Activated naive CD4-positive, alpha-beta T cell treated with anti-CD3 and anti-CD28 coated beads for 36 hours (primary cell): ENCODE data around the gene TCF19. TPM values are rescaled to one million over a fixed set of nuclear protein-coding genes. Genes with fewer than 3 reads are reported as not detected.

Experiments used
- CTCF ChIA-PET: fragments of 350-600 bp; sonication (Branson Sonifier 250); formaldehyde crosslinking; loops from one replicate; lab custom pipeline; 2021; ENCODE audit warnings: antibody characterized with exemption; lab: Charles Lee
- DNase-seq: peaks from one replicate; pipeline ENCODE4 v3.0.0-alpha.2; 2020
- H3K27ac Mint-ChIP-seq: one replicate; pipeline ENCODE4 v1.8.0; 2021; ENCODE audit warnings: mild to moderate bottlenecking, mixed read lengths
- H3K27me3 Mint-ChIP-seq: one replicate; pipeline ENCODE4 v1.8.0; 2021; ENCODE audit warnings: low read depth, mixed read lengths
- H3K36me3 Mint-ChIP-seq: one replicate; pipeline ENCODE4 v1.8.0; 2021; ENCODE audit warnings: low read depth, mixed read lengths
- H3K4me1 Mint-ChIP-seq: one replicate; pipeline ENCODE4 v1.8.0; 2021; ENCODE audit warnings: low read depth, mixed read lengths
- H3K4me3 Mint-ChIP-seq: one replicate; pipeline ENCODE4 v1.8.0; 2021; ENCODE audit warnings: mild to moderate bottlenecking, moderate library complexity, mixed read lengths
- H3K9me3 Mint-ChIP-seq: one replicate; pipeline ENCODE4 v1.8.0; 2021; ENCODE audit warnings: mixed read lengths
- intact Hi-C: fragments of 100-400 bp; cut with micrococcal nuclease; formaldehyde crosslinking; loops from one replicate; pipeline ENCODE4 v1.15.1; 2023
- total RNA-seq, 2 experiments: library from RNA; stranded (reverse); gene quantifications; one replicate each; pipeline ENCODE4 v1.2.3, GENCODE V29; 2021

Gene TCF19
- total RNA-seq, 2 experiments from 2014 or later = 72.0 to 73.3 TPM

- intact Hi-C loops = no loop called here
- DNase-seq = no peak
- Mint-ChIP-seq H3K36me3 (no peaks in the 10 kb centered on the region), H3K9me3 (no peaks in the 10 kb centered on the region), H3K4me1 (no peaks in the 10 kb centered on the region), H3K4me3 (no peak within 1 kb of the TSS), H3K27ac (no peak within 1 kb of the TSS), H3K27me3 (no peaks in the 10 kb centered on the region)
- CTCF ChIA-PET = no interaction called here
These were observed 38.1 kb upstream of the TCF19 start, which contains the start of gene CDSN for GRCh38 chr6:31120151-31120915. Gene CDSN, minus strand, starts transcription at chr6:31120446. Its CDS starts 27 bp downstream, at chr6:31120419.

- CTCF ChIA-PET = interaction anchor here (1.0 kb wide), 1 partner anchor 75 kb away, joined by 3 read pairs; no protein-coding TSS in a partner anchor
- DNase-seq = no peak
These were observed 37.1 kb upstream of the TCF19 start for GRCh38 chr6:31121131-31121790.

GRCh38 chr6:31122791-31123706 lies 35.3 kb upstream of the TCF19 start:
- Mint-ChIP-seq H3K9me3 (no peaks in the 10 kb centered on the region), H3K4me3 (no peak overlapping the region), H3K4me1 (peaks cover 3% of the 10 kb centered on the region), H3K27ac (no peak overlapping the region), H3K36me3 (no peaks in the 10 kb centered on the region), H3K27me3 (no peaks in the 10 kb centered on the region)
- CTCF ChIA-PET = interaction anchor here (0.5 to 1.1 kb wide), 3 partner anchors 22 to 140 kb away, joined by 3 to 4 read pairs (median 3); no protein-coding TSS in a partner anchor
- no peak for DNase-seq
- intact Hi-C loops = no loop called here

More at GRCh38 chr6:31121131-31121790, 37.1 kb upstream of the TCF19 start:
- H3K27ac Mint-ChIP-seq = no peak overlapping the region
- H3K4me3 Mint-ChIP-seq = no peak overlapping the region
- H3K27me3 Mint-ChIP-seq = no peaks in the 10 kb centered on the region
- intact Hi-C loops = no loop called here
- H3K36me3 Mint-ChIP-seq = no peaks in the 10 kb centered on the region
- H3K4me1 Mint-ChIP-seq = no peaks in the 10 kb centered on the region
- no peaks in the 10 kb centered on the region for H3K9me3 Mint-ChIP-seq

- peaks cover 5% of the 10 kb centered on the region for H3K4me1 Mint-ChIP-seq
- CTCF ChIA-PET = interaction anchor here (0.7 to 1.8 kb wide), 5 partner anchors 9 to 256 kb away, joined by 3 to 10 read pairs (median 5); partner anchors contain the start of gene PSORS1C2
- H3K4me3 Mint-ChIP-seq = no peak overlapping the region
- intact Hi-C loops = no loop called here
- DNase-seq = no peak
- H3K27me3 Mint-ChIP-seq = no peaks in the 10 kb centered on the region
- H3K9me3 Mint-ChIP-seq = no peaks in the 10 kb centered on the region
- no peak overlapping the region for H3K27ac Mint-ChIP-seq
- no peaks in the 10 kb centered on the region for H3K36me3 Mint-ChIP-seq
These were observed 33.2 kb upstream of the TCF19 start for GRCh38 chr6:31125162-31125561.

- Mint-ChIP-seq H3K4me3 (no peak overlapping the region), H3K36me3 (no peaks in the 10 kb centered on the region), H3K9me3 (no peaks in the 10 kb centered on the region), H3K4me1 (peaks cover 5% of the 10 kb centered on the region), H3K27me3 (no peaks in the 10 kb centered on the region), H3K27ac (no peak overlapping the region)
- CTCF ChIA-PET = interaction anchor here (0.6 to 1.8 kb wide), 6 partner anchors 10 to 233 kb away, joined by 3 to 10 read pairs (median 4); partner anchors contain the start of gene PSORS1C2
- no peak for DNase-seq
- intact Hi-C loops = no loop called here
These were observed 32.6 kb upstream of the TCF19 start for GRCh38 chr6:31125586-31126363.

GRCh38 chr6:31126396-31127175 lies 31.8 kb upstream of the TCF19 start:
- no peaks in the 10 kb centered on the region for H3K9me3 Mint-ChIP-seq
- CTCF ChIA-PET = interaction anchor here (0.6 to 1.8 kb wide), 12 partner anchors 8 to 254 kb away, joined by 3 to 7 read pairs (median 4); partner anchors contain the start of genes C6orf15, PSORS1C1 and PSORS1C2

GRCh38 chr6:31128093-31128676 lies 30.2 kb upstream of the TCF19 start:
- intact Hi-C loops = no loop called here

More at GRCh38 chr6:31126396-31127175, 31.8 kb upstream of the TCF19 start:
- Mint-ChIP-seq H3K4me3 (no peak overlapping the region), H3K36me3 (no peaks in the 10 kb centered on the region), H3K4me1 (peaks cover 5% of the 10 kb centered on the region), H3K27ac (no peak overlapping the region), H3K27me3 (no peaks in the 10 kb centered on the region)
- intact Hi-C loops = no loop called here
- DNase-seq = no peak

GRCh38 chr6:31129130-31129529 lies 29.3 kb upstream of the TCF19 start:
- CTCF ChIA-PET = interaction anchor here (0.6 to 1.9 kb wide), 20 partner anchors 8 to 248 kb away, joined by 3 to 10 read pairs (median 4); partner anchors contain the start of genes PSORS1C1 and TCF19
- intact Hi-C loops = no loop called here
- Mint-ChIP-seq H3K4me1 (peaks cover 5% of the 10 kb centered on the region), H3K36me3 (no peaks in the 10 kb centered on the region), H3K27ac (no peak overlapping the region), H3K4me3 (no peak overlapping the region), H3K27me3 (no peaks in the 10 kb centered on the region), H3K9me3 (no peaks in the 10 kb centered on the region)
- DNase-seq = no peak

More at GRCh38 chr6:31128093-31128676, 30.2 kb upstream of the TCF19 start:
- H3K4me3 Mint-ChIP-seq = no peak overlapping the region
- H3K9me3 Mint-ChIP-seq = no peaks in the 10 kb centered on the region
- no peaks in the 10 kb centered on the region for H3K36me3 Mint-ChIP-seq
- H3K27me3 Mint-ChIP-seq = no peaks in the 10 kb centered on the region
- CTCF ChIA-PET = interaction anchor here (0.6 to 1.9 kb wide), 17 partner anchors 9 to 248 kb away, joined by 3 to 10 read pairs (median 4); partner anchors contain the start of gene PSORS1C1
- peaks cover 5% of the 10 kb centered on the region for H3K4me1 Mint-ChIP-seq
- H3K27ac Mint-ChIP-seq = no peak overlapping the region
- peak; percentile 90 for DNase-seq

GRCh38 chr6:31130751-31131150 lies 27.6 kb upstream of the TCF19 start:
- Mint-ChIP-seq H3K36me3 (no peaks in the 10 kb centered on the region), H3K27me3 (no peaks in the 10 kb centered on the region), H3K27ac (no peak overlapping the region), H3K4me1 (peaks cover 5% of the 10 kb centered on the region), H3K4me3 (no peak overlapping the region), H3K9me3 (no peaks in the 10 kb centered on the region)
- CTCF ChIA-PET = interaction anchor here (0.6 to 1.9 kb wide), 8 partner anchors 48 to 245 kb away, joined by 3 to 7 read pairs (median 4); no protein-coding TSS in a partner anchor
- intact Hi-C loops = no loop called here
- no peak for DNase-seq

GRCh38 chr6:31131595-31131994 lies 26.8 kb upstream of the TCF19 start:
- CTCF ChIA-PET = interaction anchor here (0.6 to 1.3 kb wide), 5 partner anchors 60 to 220 kb away, joined by 3 to 4 read pairs (median 3); no protein-coding TSS in a partner anchor
- Mint-ChIP-seq H3K27me3 (no peaks in the 10 kb centered on the region), H3K9me3 (no peaks in the 10 kb centered on the region), H3K36me3 (no peaks in the 10 kb centered on the region), H3K27ac (no peak overlapping the region), H3K4me1 (peaks cover 5% of the 10 kb centered on the region), H3K4me3 (no peak overlapping the region)
- intact Hi-C loops = no loop called here
- no peak for DNase-seq
